Transverse colon (tissue), 4 donors: ENCODE measurements around the gene COPZ2.

Experiments used
- EP300 ChIP-seq: sonication (generic); formaldehyde crosslinking; IDR thresholded peaks from one replicate; pipeline ENCODE4 v1.6.1; 2017; ENCODE audit warnings: antibody characterized with exemption, low read depth
- POLR2A ChIP-seq: fragments of 450-650 bp; IDR thresholded peaks from one replicate; pipeline ENCODE4 v1.6.1; 2016; ENCODE audit warnings: antibody characterized with exemption, mild to moderate bottlenecking, moderate library complexity
- POLR2AphosphoS5 ChIP-seq, 3 donors: sonication (generic); formaldehyde crosslinking; IDR thresholded peaks; one replicate each; pipeline ENCODE4 v1.6.1; 2016; ENCODE audit warnings: antibody characterized with exemption in 3 of 3
- TF ChIP-seq, protein P1 (sequence below), 5 experiments: fragments of 200-600 bp in 3 of 5; fragments of 450-650 bp in 2 of 5; sonication (generic) in 3 of 5; IDR thresholded peaks; 1 replicate in 2 of 5; 2 replicates in 3 of 5; pipeline ENCODE4 v1.5.1; 2016 to 2017; ENCODE audit warnings: antibody characterized with exemption in 5 of 5, inconsistent platforms in 3 of 5, mild to moderate bottlenecking in 2 of 5, moderate library complexity in 1 of 5

DNA sequence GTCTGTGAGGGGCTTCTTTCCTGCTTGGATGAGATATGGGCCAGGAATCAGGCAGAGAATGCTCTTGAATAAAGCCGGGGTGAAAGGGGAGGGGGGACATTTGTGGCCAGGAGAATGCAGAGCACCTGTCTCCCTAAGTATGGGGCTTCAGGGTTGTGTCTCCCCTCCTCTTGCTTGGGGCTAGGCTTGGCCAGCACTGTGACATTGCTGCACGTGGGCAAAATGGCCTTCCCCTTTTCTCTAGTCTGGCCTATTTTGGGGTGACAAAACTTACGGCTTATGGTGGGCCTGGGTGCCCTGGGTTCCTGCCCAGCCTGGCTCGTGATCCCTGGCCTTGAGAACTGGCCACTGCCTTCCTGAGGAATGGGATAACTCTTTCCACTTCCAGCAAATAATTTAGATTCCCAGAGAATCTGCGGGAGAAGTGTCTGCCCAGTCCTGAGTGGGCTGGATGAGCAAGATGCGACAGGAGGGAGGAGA lies 16.2 kb upstream of the COPZ2 start:
- TF ChIP-seq, protein P1, sequence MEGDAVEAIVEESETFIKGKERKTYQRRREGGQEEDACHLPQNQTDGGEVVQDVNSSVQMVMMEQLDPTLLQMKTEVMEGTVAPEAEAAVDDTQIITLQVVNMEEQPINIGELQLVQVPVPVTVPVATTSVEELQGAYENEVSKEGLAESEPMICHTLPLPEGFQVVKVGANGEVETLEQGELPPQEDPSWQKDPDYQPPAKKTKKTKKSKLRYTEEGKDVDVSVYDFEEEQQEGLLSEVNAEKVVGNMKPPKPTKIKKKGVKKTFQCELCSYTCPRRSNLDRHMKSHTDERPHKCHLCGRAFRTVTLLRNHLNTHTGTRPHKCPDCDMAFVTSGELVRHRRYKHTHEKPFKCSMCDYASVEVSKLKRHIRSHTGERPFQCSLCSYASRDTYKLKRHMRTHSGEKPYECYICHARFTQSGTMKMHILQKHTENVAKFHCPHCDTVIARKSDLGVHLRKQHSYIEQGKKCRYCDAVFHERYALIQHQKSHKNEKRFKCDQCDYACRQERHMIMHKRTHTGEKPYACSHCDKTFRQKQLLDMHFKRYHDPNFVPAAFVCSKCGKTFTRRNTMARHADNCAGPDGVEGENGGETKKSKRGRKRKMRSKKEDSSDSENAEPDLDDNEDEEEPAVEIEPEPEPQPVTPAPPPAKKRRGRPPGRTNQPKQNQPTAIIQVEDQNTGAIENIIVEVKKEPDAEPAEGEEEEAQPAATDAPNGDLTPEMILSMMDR (IDR thresholded peaks at IDR 0.05): no peak
- no peak for TF ChIP-seq EP300
- no peak for TF ChIP-seq POLR2A
- no peak for TF ChIP-seq POLR2AphosphoS5 (IDR thresholded peaks at IDR 0.05)
